HEK293T (cell line): ENCODE measurements around the gene DAO.

Experiments
- BHLHE40 ChIP-seq: fragments of 450-650 bp; IDR thresholded peaks from 2 replicates; pipeline ENCODE4 v1.6.1; 2016; ENCODE audit warnings: mild to moderate bottlenecking, moderate library complexity, borderline replicate concordance
- CTBP1 ChIP-seq: fragments of 450-650 bp; IDR thresholded peaks from 2 replicates; pipeline ENCODE4 v1.6.1; 2016; ENCODE audit warnings: borderline replicate concordance
- ELF4 ChIP-seq: fragments of 450-650 bp; IDR thresholded peaks from 2 replicates; pipeline ENCODE4 v1.6.1; 2017; ENCODE audit warnings: antibody characterized with exemption
- FOXA1 ChIP-seq: fragments of 450-650 bp; IDR thresholded peaks from 2 replicates; pipeline ENCODE4 v1.6.1; 2016; ENCODE audit warnings: mild to moderate bottlenecking
- FOXK2 ChIP-seq: fragments of 450-650 bp; IDR thresholded peaks from 2 replicates; pipeline ENCODE4 v1.6.1; 2016; ENCODE audit warnings: mild to moderate bottlenecking
- FOXM1 ChIP-seq: fragments of 450-650 bp; IDR thresholded peaks from 2 replicates; pipeline ENCODE4 v1.6.1; 2017; ENCODE audit warnings: mild to moderate bottlenecking, borderline replicate concordance
- HDGF ChIP-seq: fragments of 450-650 bp; IDR thresholded peaks from 2 replicates; pipeline ENCODE4 v1.6.1; 2017; ENCODE audit warnings: antibody characterized with exemption, borderline replicate concordance
- NFRKB ChIP-seq: fragments of 450-650 bp; IDR thresholded peaks from 2 replicates; pipeline ENCODE4 v1.6.1; 2016; ENCODE audit warnings: mild to moderate bottlenecking, moderate library complexity
- SP1 ChIP-seq: fragments of 450-650 bp; IDR thresholded peaks from 2 replicates; pipeline ENCODE4 v1.6.1; 2017
- SUZ12 ChIP-seq: fragments of 450-650 bp; IDR thresholded peaks from 2 replicates; pipeline ENCODE4 v1.6.1; 2016; ENCODE audit warnings: mild to moderate bottlenecking

DNA sequence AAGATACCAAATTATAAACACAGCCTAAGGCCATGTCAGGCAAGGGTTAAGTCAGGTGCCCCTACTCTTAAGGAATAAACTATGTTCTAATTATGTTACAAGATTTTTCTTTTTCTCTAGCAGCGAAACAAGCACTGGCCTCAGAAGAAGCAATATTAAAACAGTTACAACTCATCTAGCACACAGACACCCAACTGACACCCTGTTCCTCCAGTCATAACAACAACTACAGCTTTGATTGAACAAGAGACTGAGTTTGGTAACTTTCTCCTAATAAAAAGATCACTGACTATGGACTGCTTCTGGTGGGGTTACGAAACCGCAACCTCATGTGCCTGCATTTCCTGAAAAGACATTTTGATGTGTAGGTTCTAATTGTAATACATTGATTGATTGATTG, 3.3 kb upstream of the DAO start:
- TF ChIP-seq BHLHE40 (no peak), SP1 (no peak), ELF4 (no peak), FOXK2 (no peak), SUZ12 (no peak), CTBP1 (no peak), FOXM1 (no peak), HDGF (no peak), NFRKB (no peak), FOXA1 (no peak)
